Activated CD4-positive, alpha-beta T cell treated with anti-CD3 and anti-CD28 coated beads, Interleukin-2, amount 50 U/mL, for 48 hours (primary cell): ENCODE data around the gene LRRC58.

Experiments
- DNase-seq, 2 experiments: peaks; one replicate each; pipeline ENCODE4 v3.0.0-alpha.2; 2020

The LRRC58 gene

GRCh38 chr3:120274739-120275167 is 74.4 kb downstream of the LRRC58 start:
- no peak for DNase-seq
